DOHH2 (cell line): ENCODE data around the gene FALEC.

ENCODE experiments used
- EZH2phosphoT487 ChIP-seq: fragments of 200-600 bp; sonication (generic); IDR thresholded peaks from 2 replicates; pipeline ENCODE4 v1.6.1; 2017; ENCODE audit warnings: borderline replicate concordance, mild to moderate bottlenecking, antibody characterized with exemption, low read length, moderate library complexity, mixed read lengths
- TF ChIP-seq, protein P1 (sequence below): fragments of 200-600 bp; sonication (generic); IDR thresholded peaks from one replicate; pipeline ENCODE4 v1.5.1; 2014; ENCODE audit warnings: antibody characterized with exemption, mild to moderate bottlenecking, low read depth, low read length; ENCODE audit not compliant: poor library complexity, severe bottlenecking

DNA sequence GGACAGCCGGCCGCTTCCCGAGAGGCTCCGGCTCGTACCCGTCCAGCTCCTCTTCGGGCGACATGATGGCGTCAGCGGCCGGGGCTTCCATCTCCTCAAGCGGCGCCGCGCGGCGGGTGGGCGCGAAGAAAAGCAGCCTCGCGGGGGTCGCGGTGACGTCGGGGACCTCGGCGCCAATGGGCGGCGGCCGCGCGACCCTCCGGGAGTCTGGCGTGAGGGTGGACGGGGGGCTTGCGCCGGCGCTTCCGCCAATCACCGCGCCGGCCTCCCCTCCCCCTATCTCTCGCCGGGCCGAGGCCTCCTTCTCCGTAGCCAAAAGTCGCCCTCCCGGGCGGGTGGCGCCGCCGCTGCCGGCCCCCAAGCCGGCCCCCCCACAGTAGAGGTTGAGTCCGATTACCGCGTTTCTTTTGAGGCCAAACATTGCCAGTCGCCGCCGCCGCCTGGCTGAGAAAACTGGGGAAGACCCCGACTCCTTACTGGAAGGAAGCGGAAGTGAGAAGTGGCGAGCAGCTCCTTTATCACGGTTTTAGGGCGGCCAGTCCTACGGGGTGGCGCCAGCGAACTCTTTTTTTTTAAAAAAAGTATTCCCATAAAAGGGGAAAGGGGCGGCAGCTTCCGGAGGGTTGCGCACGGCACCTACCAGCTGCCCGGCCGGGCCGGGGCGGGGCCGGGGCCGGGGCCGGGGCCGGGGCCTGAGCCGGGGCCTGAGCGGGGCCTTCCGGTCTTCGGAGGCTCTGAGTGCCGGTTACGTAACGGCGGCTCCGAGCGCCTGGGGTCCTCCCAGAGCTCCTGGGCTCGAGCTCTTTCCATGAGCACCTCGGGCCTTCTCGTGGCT lies 63.8 kb downstream of the FALEC start, which contains the start of gene MCL1:
- TF ChIP-seq, protein P1, sequence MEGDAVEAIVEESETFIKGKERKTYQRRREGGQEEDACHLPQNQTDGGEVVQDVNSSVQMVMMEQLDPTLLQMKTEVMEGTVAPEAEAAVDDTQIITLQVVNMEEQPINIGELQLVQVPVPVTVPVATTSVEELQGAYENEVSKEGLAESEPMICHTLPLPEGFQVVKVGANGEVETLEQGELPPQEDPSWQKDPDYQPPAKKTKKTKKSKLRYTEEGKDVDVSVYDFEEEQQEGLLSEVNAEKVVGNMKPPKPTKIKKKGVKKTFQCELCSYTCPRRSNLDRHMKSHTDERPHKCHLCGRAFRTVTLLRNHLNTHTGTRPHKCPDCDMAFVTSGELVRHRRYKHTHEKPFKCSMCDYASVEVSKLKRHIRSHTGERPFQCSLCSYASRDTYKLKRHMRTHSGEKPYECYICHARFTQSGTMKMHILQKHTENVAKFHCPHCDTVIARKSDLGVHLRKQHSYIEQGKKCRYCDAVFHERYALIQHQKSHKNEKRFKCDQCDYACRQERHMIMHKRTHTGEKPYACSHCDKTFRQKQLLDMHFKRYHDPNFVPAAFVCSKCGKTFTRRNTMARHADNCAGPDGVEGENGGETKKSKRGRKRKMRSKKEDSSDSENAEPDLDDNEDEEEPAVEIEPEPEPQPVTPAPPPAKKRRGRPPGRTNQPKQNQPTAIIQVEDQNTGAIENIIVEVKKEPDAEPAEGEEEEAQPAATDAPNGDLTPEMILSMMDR, result no peak
- no peak for TF ChIP-seq EZH2phosphoT487
